SK-N-SH treated with all-trans-retinoic acid at 6 μM for 48 hours (cell line): ENCODE measurements around the gene CCND1.

Source experiments
- ARNTL ChIP-seq: fragments of 450-650 bp; formaldehyde crosslinking; IDR thresholded peaks from 2 replicates; pipeline ENCODE4 v1.5.0; 2020; ENCODE audit warnings: low read depth, mild to moderate bottlenecking, moderate library complexity, borderline replicate concordance
- GLIS3 ChIP-seq: fragments of 250-450 bp; sonication (Bioruptor Pico); IDR thresholded peaks from 2 replicates; pipeline ENCODE4 v1.5.0; 2020; ENCODE audit warnings: mild to moderate bottlenecking, moderate library complexity
- PPARA ChIP-seq: fragments of 250-450 bp; sonication (Bioruptor Pico); IDR thresholded peaks from 2 replicates; pipeline ENCODE4 v1.5.0; 2020; ENCODE audit warnings: mild to moderate bottlenecking, borderline replicate concordance
- TCF4 ChIP-seq: fragments of 250-450 bp; sonication (Bioruptor Pico); IDR thresholded peaks from 2 replicates; pipeline ENCODE4 v1.8.0; 2021; ENCODE audit warnings: mild to moderate bottlenecking, moderate library complexity, borderline replicate concordance
- TOX ChIP-seq: fragments of 250-450 bp; sonication (Bioruptor Pico); IDR thresholded peaks from 2 replicates; pipeline ENCODE4 v1.8.0; 2021; ENCODE audit warnings: mild to moderate bottlenecking, moderate library complexity, borderline replicate concordance
- ZFP30 ChIP-seq: fragments of 450-650 bp; formaldehyde crosslinking; IDR thresholded peaks from 2 replicates; pipeline ENCODE4 v1.5.0; 2022; ENCODE audit warnings: mild to moderate bottlenecking, moderate library complexity
- ZNF565 ChIP-seq: fragments of 450-650 bp; formaldehyde crosslinking; conservative IDR thresholded peaks from 2 replicates; pipeline ENCODE4 v1.5.0; 2020; ENCODE audit warnings: low read depth, mild to moderate bottlenecking, moderate library complexity
- ZNF70 ChIP-seq: fragments of 450-650 bp; formaldehyde crosslinking; IDR thresholded peaks from 2 replicates; pipeline ENCODE4 v1.5.0; 2020; ENCODE audit warnings: mild to moderate bottlenecking, moderate library complexity
- TF ChIP-seq, protein P1 (sequence below): fragments of 250-450 bp; sonication (Bioruptor Pico); IDR thresholded peaks from 2 replicates; pipeline ENCODE4 v1.5.1; 2020; ENCODE audit warnings: low read depth, mild to moderate bottlenecking, moderate library complexity
- TF ChIP-seq, protein P2 (sequence below): fragments of 250-450 bp; sonication (Bioruptor Pico); IDR thresholded peaks from 2 replicates; pipeline ENCODE4 v1.8.0; 2020; ENCODE audit warnings: mild to moderate bottlenecking, moderate library complexity, borderline replicate concordance

DNA sequence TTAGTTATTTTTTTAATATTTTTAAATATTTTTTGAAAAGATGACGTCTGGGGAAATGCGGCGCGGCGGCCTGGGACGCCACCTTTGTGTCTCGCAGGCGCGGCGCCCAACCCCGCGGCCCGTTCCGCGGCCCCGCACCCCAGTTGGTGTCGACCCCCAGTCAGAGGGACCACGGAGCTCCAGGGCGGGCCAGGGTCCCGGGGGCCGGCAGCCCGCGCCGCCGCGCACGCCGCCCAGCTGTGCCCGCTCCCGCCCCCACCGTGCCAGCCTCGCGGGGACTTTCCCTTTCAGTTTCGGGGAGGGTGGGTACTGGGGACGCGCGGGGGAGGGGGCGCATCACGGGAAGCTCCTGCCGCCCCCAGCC is 1.6 kb downstream of the CCND1 start:
- TF ChIP-seq, protein P1, sequence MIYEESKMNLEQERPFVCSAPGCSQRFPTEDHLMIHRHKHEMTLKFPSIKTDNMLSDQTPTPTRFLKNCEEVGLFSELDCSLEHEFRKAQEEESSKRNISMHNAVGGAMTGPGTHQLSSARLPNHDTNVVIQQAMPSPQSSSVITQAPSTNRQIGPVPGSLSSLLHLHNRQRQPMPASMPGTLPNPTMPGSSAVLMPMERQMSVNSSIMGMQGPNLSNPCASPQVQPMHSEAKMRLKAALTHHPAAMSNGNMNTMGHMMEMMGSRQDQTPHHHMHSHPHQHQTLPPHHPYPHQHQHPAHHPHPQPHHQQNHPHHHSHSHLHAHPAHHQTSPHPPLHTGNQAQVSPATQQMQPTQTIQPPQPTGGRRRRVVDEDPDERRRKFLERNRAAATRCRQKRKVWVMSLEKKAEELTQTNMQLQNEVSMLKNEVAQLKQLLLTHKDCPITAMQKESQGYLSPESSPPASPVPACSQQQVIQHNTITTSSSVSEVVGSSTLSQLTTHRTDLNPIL (CRISPR knock-in tag), result no peak
- no peak for TF ChIP-seq ZFP30 (CRISPR knock-in tag)
- TF ChIP-seq, protein P2, sequence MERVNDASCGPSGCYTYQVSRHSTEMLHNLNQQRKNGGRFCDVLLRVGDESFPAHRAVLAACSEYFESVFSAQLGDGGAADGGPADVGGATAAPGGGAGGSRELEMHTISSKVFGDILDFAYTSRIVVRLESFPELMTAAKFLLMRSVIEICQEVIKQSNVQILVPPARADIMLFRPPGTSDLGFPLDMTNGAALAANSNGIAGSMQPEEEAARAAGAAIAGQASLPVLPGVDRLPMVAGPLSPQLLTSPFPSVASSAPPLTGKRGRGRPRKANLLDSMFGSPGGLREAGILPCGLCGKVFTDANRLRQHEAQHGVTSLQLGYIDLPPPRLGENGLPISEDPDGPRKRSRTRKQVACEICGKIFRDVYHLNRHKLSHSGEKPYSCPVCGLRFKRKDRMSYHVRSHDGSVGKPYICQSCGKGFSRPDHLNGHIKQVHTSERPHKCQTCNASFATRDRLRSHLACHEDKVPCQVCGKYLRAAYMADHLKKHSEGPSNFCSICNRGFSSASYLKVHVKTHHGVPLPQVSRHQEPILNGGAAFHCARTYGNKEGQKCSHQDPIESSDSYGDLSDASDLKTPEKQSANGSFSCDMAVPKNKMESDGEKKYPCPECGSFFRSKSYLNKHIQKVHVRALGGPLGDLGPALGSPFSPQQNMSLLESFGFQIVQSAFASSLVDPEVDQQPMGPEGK (CRISPR knock-in tag), result no peak
- TF ChIP-seq ARNTL (CRISPR knock-in tag), result no peak
- no peak for TF ChIP-seq TCF4 (CRISPR knock-in tag)
- TF ChIP-seq PPARA (CRISPR knock-in tag), result no peak
- TF ChIP-seq GLIS3 (CRISPR knock-in tag), result no peak
- TF ChIP-seq ZNF565, result no peak
- TF ChIP-seq ZNF70 (CRISPR knock-in tag), result no peak
- no peak for TF ChIP-seq TOX (CRISPR knock-in tag)
